HG02623 (cell line): Measurements from ENCODE around the gene FOXQ1.
"Not testable (repeated sequence)": the region's sequence is repeated elsewhere in the genome, so short reads cannot be mapped to it uniquely, and the experiment has no call there.

ENCODE experiments used
- ATAC-seq: cut with Tn5 transposase; IDR thresholded peaks from one replicate; pipeline ENCODE4 v1.9.1; 2021; ENCODE audit warnings: moderate library complexity; ENCODE audit not compliant: unreplicated experiment

Gene FOXQ1

GRCh38 chr6:1355068-1355467 is 43.2 kb downstream of the FOXQ1 start:
- ATAC-seq = not testable (repeated sequence)

DNA sequence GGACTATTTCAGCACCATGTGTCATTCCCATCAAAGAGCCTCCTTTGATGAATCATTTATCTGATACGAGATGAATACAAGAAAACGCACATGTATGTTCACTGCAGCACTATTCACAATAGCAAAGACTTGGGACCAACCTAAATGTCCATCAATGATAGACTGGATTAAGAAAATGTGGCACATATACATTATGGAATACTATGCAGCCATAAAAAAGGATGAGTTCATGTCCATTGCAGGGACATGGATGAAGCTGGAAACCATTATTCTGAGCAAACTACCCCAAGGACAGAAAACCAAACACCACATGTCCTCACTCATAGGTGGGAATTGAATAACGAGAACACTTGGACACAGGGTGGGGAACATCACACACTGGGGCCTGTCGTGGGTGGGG is 49.8 kb downstream of the FOXQ1 start:
- ATAC-seq = not testable (repeated sequence)

- no peak for ATAC-seq
Measured at GRCh38 chr6:1362643-1363042, 50.7 kb downstream of the FOXQ1 start.

DNA sequence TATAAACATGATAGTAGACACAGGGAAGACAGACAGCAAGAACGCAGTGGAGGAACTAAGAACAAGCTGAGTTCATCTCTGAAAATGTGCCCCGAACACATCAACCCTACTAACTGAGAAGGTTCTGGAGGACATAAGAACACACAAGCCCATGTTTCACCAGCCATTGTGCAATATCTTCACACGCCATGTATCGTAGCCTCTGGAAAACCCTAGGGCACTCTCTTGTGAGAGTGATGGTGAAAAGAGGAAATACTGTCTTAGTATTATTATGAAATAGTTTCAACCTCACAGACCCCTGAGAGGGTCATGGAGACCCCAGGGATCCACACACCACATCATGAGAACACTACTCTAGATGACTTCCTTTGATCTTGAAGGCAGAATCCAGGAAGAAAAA is 51.4 kb downstream of the FOXQ1 start:
- ATAC-seq = no peak

DNA sequence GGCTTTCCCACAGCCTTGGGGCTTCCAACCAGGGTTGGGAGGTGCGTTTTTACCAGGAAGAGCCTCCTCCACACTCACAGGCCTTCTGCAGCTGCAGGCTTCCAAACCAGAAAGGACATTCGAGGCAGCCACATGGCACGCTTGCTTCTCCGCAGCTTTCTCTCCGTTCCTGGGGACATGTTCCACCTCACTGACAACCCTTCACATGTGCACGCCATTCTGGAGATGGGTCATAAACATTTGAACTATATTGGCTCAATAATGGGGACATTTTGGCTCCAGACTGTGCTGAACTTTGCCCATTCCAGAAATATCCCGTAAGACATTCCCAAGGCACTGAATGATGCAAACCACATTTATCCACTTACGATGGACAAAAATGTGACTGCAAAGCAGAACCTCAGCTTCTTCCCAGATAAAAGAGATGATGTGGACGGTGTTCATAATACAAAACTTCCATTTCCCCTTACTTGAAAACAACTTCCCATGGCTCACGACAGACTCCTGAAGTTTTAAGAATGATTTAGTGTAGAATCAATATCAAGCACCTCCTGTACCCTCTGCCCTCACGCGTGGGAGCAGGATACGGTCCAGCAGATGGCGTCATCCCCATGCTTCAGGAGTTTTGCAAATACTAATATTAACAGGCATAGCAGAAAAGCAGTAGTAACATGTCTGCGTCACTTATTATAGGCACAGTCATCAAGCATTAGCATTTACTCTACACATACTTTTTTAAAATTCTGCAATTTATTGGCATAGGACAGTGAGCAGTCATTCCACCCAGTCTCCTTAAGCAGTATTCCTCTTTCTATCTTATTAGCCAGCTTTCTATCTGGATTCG is 52.1 kb downstream of the FOXQ1 start:
- ATAC-seq = no peak
